Mucosa of descending colon (tissue), 3 donors: ENCODE results near the gene CLEC4E. TPM values are rescaled to one million over a fixed set of nuclear protein-coding genes. Genes with fewer than 3 reads are reported as not detected.

Source experiments
- ATAC-seq: fragments of 200-7000 bp; cut with Tn5 transposase; one replicate; pipeline ENCODE4 v1.9.1; 2020; ENCODE audit warnings: mild to moderate bottlenecking, moderate library complexity
- DNase-seq, 3 donors: peaks; one replicate each; pipeline ENCODE4 v3.0.0-alpha.2; 2020
- H3K36me3 ChIP-seq: fragments of 200-600 bp; one replicate; pipeline ENCODE4 v1.8.0; 2021; ENCODE audit warnings: low read depth, mild to moderate bottlenecking
- H3K4me1 ChIP-seq: fragments of 200-600 bp; one replicate; pipeline ENCODE4 v1.8.0; 2021; ENCODE audit warnings: low read depth, mild to moderate bottlenecking
- H3K4me3 ChIP-seq: fragments of 200-600 bp; one replicate; pipeline ENCODE4 v1.8.0; 2021; ENCODE audit warnings: mild to moderate bottlenecking
- H3K9me3 ChIP-seq: fragments of 200-600 bp; one replicate; pipeline ENCODE4 v1.8.0; 2021; ENCODE audit warnings: mild to moderate bottlenecking
- intact Hi-C, 2 donors: fragments of 100-400 bp; cut with DNase I in 1 of 2; cut with micrococcal nuclease in 1 of 2; formaldehyde crosslinking; loops; one replicate each; pipeline versions ENCODE4 v1.11.0 to v1.11.1; 2022; cut with DNase I, micrococcal nuclease
- total RNA-seq, 3 donors: library from RNA; stranded (reverse); fragmentation: NEBNext Ultra II Directional in 2 of 3; extraction: Animal tissue kit (Norgen Biotek cat#: 25700) in 2 of 3; gene quantifications; one replicate each; pipeline versions ENCODE4 v1.2.1 to v1.2.4, GENCODE V29; 2021 to 2023
- TF ChIP-seq, protein P1 (sequence below): fragments of 200-600 bp; IDR thresholded peaks from one replicate; pipeline ENCODE4 v1.8.0; 2022; ENCODE audit warnings: antibody characterized with exemption, mild to moderate bottlenecking
- donor health status: DM: no; HTN: no; CAD: no; lungs with moderate emphysema.
- donor health status: DM: no; HTN: no; CAD: no.
- donor health status: DM: no; HTN: yes; CAD: no.

CLEC4E gene
- total RNA-seq, 3 donors from 2014 or later: 0.55 to 2.3 TPM; not detected in 1

DNA sequence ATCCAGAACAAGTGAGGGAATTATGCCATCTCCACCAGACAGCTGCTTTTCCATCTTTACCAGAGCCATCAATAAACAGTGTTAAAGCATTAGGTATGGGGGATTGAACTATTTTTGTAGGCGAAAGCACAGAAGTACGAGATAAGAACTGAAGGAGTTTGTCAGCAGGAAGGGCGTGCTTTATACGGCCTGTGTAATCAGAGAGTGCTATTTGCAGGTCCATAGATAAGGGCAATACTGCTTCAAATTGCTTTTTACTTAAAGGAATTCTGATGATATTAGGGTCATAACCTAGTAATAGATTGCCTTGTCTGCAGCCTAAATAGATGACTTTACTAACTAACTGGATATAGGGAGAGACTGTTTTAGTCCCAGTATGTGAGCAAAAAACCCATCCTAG is 20.3 kb upstream of the CLEC4E start:
- DNase-seq (no peak), ATAC-seq (no peak)
- Histone ChIP-seq H3K36me3 (no peaks in the 10 kb centered on the region), H3K4me1 (no peaks in the 10 kb centered on the region), H3K4me3 (no peak overlapping the region), H3K9me3 (no peaks in the 10 kb centered on the region)
- TF ChIP-seq, protein P1, sequence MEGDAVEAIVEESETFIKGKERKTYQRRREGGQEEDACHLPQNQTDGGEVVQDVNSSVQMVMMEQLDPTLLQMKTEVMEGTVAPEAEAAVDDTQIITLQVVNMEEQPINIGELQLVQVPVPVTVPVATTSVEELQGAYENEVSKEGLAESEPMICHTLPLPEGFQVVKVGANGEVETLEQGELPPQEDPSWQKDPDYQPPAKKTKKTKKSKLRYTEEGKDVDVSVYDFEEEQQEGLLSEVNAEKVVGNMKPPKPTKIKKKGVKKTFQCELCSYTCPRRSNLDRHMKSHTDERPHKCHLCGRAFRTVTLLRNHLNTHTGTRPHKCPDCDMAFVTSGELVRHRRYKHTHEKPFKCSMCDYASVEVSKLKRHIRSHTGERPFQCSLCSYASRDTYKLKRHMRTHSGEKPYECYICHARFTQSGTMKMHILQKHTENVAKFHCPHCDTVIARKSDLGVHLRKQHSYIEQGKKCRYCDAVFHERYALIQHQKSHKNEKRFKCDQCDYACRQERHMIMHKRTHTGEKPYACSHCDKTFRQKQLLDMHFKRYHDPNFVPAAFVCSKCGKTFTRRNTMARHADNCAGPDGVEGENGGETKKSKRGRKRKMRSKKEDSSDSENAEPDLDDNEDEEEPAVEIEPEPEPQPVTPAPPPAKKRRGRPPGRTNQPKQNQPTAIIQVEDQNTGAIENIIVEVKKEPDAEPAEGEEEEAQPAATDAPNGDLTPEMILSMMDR: no peak
- intact Hi-C loops: no loop called here

DNA sequence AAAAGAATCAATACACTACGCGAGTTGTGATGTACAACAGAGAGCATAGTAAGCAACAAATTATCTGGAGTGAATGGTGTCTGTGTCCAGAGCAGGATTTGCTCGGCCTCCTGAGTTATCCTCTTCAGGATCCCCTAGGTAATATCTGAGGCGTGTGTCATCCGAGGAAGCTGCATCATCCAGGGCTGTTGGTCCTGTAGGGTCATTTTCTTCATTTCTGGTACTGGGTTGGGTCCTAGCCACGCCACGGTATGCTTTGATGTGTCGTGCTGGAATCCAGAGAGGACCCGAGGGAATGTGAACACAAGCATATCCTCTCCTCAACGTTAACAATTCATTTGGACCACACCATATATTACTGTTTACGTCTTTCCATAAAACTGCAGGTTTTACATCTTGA is 19.0 kb upstream of the CLEC4E start:
- DNase-seq: no peak
- no peak overlapping the region for H3K4me3 ChIP-seq
- H3K9me3 ChIP-seq: no peaks in the 10 kb centered on the region
- TF ChIP-seq, protein P1: no peak
- intact Hi-C loops: no loop called here
- no peaks in the 10 kb centered on the region for H3K36me3 ChIP-seq
- no peak for ATAC-seq
- H3K4me1 ChIP-seq: no peaks in the 10 kb centered on the region

DNA sequence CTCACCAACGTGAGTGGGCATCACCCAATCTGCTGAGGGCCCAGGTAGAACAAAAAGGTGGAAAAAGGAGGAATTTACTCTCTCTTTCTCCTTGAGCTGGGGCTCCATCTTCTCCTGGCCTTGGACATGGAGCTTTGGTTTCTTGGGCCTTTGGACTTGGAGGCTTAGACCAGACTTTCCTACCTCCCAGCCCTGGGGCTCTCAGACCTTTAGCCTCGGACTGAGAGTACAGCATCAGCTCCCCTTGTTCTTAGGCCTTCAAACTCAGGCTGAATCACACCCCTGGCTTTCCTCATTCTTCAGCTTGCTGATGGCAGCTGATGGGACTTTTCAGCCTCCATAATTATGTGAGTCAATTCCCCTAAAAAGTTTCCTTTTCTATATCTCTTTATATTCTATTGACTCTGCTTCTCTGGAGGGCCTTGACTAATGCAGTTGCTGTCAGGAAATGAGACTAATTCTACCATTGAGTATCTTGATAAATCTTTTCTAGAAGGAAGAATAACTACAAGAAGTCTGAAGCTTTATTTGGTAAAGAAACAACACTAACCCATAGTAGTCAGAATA is 15.9 kb upstream of the CLEC4E start:
- no peak for ATAC-seq
- no peak overlapping the region for H3K4me3 ChIP-seq
- DNase-seq: no peak
- no peaks in the 10 kb centered on the region for H3K4me1 ChIP-seq
- no peaks in the 10 kb centered on the region for H3K9me3 ChIP-seq
- TF ChIP-seq, protein P1: no peak
- H3K36me3 ChIP-seq: no peaks in the 10 kb centered on the region
- intact Hi-C loops: no loop called here

DNA sequence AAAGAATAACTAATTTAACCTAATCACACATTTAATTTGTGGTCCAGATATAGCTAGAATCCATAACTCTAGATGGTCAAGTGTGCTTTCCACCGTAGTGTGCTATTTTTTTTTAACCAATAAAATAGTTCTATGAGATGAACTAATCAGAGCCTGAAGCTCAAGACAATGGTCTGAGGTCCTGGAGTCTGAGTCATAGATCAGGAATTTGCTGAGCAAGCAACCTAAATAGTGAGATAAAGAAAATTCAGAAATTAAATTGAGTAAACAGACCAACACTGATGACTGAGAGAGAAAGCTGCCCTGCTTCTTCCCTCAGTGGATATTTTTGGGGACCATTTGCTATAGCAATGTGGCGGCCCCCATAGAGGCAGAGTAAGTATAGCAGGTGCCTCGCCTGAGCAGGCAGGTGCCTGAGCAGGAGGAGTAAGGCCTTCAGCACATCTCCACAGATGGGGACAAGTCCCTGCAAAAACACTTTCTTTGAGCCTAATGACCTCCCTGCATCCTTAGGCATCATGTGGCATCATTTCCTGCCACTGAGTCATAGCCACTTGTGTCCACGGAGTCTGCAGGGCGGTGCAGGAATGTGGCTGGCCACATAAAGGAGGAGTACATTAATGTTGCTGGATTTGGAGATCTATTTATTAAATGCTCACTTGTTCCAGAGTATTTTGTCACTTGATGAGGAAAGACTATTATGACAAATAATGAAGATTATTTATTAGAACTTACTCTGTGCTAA is 13.9 kb upstream of the CLEC4E start:
- Histone ChIP-seq H3K4me1 (no peaks in the 10 kb centered on the region), H3K36me3 (no peaks in the 10 kb centered on the region), H3K9me3 (no peaks in the 10 kb centered on the region), H3K4me3 (no peak overlapping the region)
- intact Hi-C loops: no loop called here
- TF ChIP-seq, protein P1: no peak
- no peak for ATAC-seq
- no peak for DNase-seq

DNA sequence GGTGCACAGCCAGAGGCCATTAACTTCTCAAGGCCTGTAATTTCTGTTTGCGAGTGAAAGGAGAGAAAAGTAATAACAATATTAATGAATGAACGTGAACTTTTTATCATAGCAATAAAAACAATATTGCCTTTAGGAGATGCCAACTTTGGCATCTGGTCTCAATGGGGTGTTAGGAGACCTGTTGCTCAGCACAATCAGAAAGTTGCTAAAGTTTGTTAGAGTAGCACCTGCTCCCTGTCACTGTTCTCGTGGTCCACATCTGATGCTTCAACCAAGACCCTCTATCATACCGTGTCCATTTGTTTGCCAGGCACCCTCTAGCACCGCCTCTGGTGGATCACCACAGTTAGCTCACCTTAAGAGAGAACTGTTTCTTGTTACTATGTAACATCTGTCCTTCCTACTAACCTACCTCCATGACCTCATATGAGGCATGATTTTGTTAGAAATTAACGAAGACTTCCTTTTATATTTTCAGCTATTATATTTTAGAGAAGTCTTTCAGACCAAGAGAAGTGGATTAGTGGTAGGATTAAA is 12.5 kb upstream of the CLEC4E start:
- TF ChIP-seq, protein P1: no peak
- H3K4me1 ChIP-seq: no peaks in the 10 kb centered on the region
- no peak overlapping the region for H3K4me3 ChIP-seq
- H3K9me3 ChIP-seq: no peaks in the 10 kb centered on the region
- intact Hi-C loops: no loop called here
- DNase-seq (no peak), ATAC-seq (no peak)
- H3K36me3 ChIP-seq: no peaks in the 10 kb centered on the region
